NCI-H1105 (cell line): Measurements from ENCODE around the gene MCC.

Source experiments
- DNase-seq: peaks from one replicate; lab custom pipeline; 2025; lab: John Stamatoyannopoulos, UW

The MCC gene

GRCh38 chr5:113029614-113030013 lies 458.6 kb downstream of the MCC start:
- no peak for DNase-seq

GRCh38 chr5:113027431-113027830 lies 460.8 kb downstream of the MCC start:
- no peak for DNase-seq

- no peak for DNase-seq
Observed at GRCh38 chr5:113027015-113027414, 461.2 kb downstream of the MCC start.

- no peak for DNase-seq
Observed at GRCh38 chr5:113026211-113026610, 462.0 kb downstream of the MCC start.

GRCh38 chr5:113025596-113025995 lies 462.7 kb downstream of the MCC start:
- no peak for DNase-seq

GRCh38 chr5:113024076-113024697 lies 464.1 kb downstream of the MCC start:
- DNase-seq: no peak

GRCh38 chr5:113022661-113023060 lies 465.6 kb downstream of the MCC start:
- DNase-seq: no peak

GRCh38 chr5:113020461-113021273 lies 467.6 kb downstream of the MCC start:
- no peak for DNase-seq

GRCh38 chr5:113017881-113018635 lies 470.2 kb downstream of the MCC start:
- DNase-seq: no peak

- no peak for DNase-seq
Observed at GRCh38 chr5:113005454-113005853, 482.8 kb downstream of the MCC start.

GRCh38 chr5:113003763-113004162 lies 484.5 kb downstream of the MCC start:
- DNase-seq: no peak

- no peak for DNase-seq
Observed at GRCh38 chr5:113002423-113002822, 485.8 kb downstream of the MCC start.

GRCh38 chr5:113000466-113000865 lies 487.8 kb downstream of the MCC start:
- DNase-seq: no peak

GRCh38 chr5:112998296-112998695 lies 490.0 kb downstream of the MCC start:
- DNase-seq: no peak

GRCh38 chr5:112996830-112997374 lies 491.4 kb downstream of the MCC start:
- no peak for DNase-seq

- DNase-seq: peak; percentile 17
Observed at GRCh38 chr5:112995764-112996618, 492.3 kb downstream of the MCC start.

- DNase-seq: no peak
Observed at GRCh38 chr5:112986224-112986623, 502.0 kb downstream of the MCC start.

- DNase-seq: no peak
Observed at GRCh38 chr5:112983363-112983762, 504.9 kb downstream of the MCC start.

GRCh38 chr5:112979723-112980122 lies 508.5 kb downstream of the MCC start:
- DNase-seq: no peak

GRCh38 chr5:112978836-112979235 lies 509.4 kb downstream of the MCC start:
- no peak for DNase-seq

- DNase-seq: no peak
Observed at GRCh38 chr5:112977440-112977861, 510.8 kb downstream of the MCC start.
